H1 (cell line): ENCODE measurements around the gene BTBD7. TPM values are rescaled to one million over a fixed set of nuclear protein-coding genes. Genes with fewer than 3 reads are reported as not detected.

ENCODE experiments used
- CTCF ChIA-PET: fragments of 300-600 bp; sonication (Branson Sonifier 250); formaldehyde crosslinking; loops from one replicate; lab custom pipeline; 2021; ENCODE audit not compliant: partially characterized antibody; lab: Charles Lee
- POLR2A ChIA-PET: fragments of 300-600 bp; sonication (Branson Sonifier 250); formaldehyde crosslinking; loops from one replicate; lab custom pipeline; 2021; ENCODE audit warnings: inconsistent platforms; ENCODE audit not compliant: partially characterized antibody; lab: Charles Lee
- DNase-seq, 2 experiments: peaks; one replicate each; pipeline versions ENCODE4 v3.0.0 to v3.0.0-alpha.2; 2010 to 2022; ENCODE audit warnings: low spot score in 2 of 2, low read depth in 1 of 2, mixed read lengths in 1 of 2
- FAIRE-seq: peaks from 2 replicates; lab custom pipeline; 2011; peaks lifted over from hg19 to GRCh38; lab: Jason Lieb, UNC
- H2AFZ ChIP-seq: 2 replicates; pipeline ENCODE4 v1.8.1; 2012; ENCODE audit warnings: low read length, inconsistent platforms
- H2AK5ac ChIP-seq: 2 replicates; pipeline ENCODE4 v1.6.1; 2013; ENCODE audit warnings: low read depth, low read length
- H2BK120ac ChIP-seq: replicated peaks from 2 replicates; pipeline ENCODE3; 2013; ENCODE audit warnings: low read depth, low read length, inconsistent platforms
- H2BK12ac ChIP-seq: 2 replicates; pipeline ENCODE4 v1.6.1; 2013; ENCODE audit warnings: low read depth, low read length
- H2BK15ac ChIP-seq: 2 replicates; pipeline ENCODE4 v1.6.1; 2013; ENCODE audit warnings: low read length
- H2BK20ac ChIP-seq: 2 replicates; pipeline ENCODE4 v1.6.1; 2013; ENCODE audit warnings: low read length
- H2BK5ac ChIP-seq: 2 replicates; pipeline ENCODE4 v1.6.1; 2013; ENCODE audit warnings: low read depth, low read length
- H3K14ac ChIP-seq: 2 replicates; pipeline ENCODE4 v1.6.1; 2013; ENCODE audit warnings: inconsistent platforms; ENCODE audit not compliant: insufficient read length
- H3K18ac ChIP-seq: 2 replicates; pipeline ENCODE4 v1.6.1; 2013; ENCODE audit warnings: low read length; ENCODE audit errors: extremely low read depth
- H3K23ac ChIP-seq: 2 replicates; pipeline ENCODE4 v1.6.1; 2013; ENCODE audit warnings: inconsistent platforms; ENCODE audit not compliant: insufficient read length
- H3K23me2 ChIP-seq: 2 replicates; pipeline ENCODE4 v1.6.1; 2013; ENCODE audit warnings: low read depth, low read length
- H3K27ac ChIP-seq: 2 replicates; pipeline ENCODE4 v1.6.1; 2011; ENCODE audit warnings: low read depth, low read length, inconsistent platforms
- H3K27me3 ChIP-seq, 4 experiments: replicated peaks in 1 of 4; 1 replicate in 1 of 4; 2 replicates in 3 of 4; pipeline versions ENCODE4 v1.6.1 to v1.8.1; 2011 to 2013; ENCODE audit warnings: low read length in 3 of 4, mild to moderate bottlenecking in 3 of 4, inconsistent platforms in 2 of 4, mixed read lengths in 2 of 4, moderate library complexity in 1 of 4; ENCODE audit not compliant: control insufficient read depth in 3 of 4, insufficient read depth in 3 of 4; ENCODE audit errors: extremely low read depth in 1 of 4
- H3K36me3 ChIP-seq, 4 experiments: 2 replicates each; pipeline versions ENCODE4 v1.6.1 to v1.8.1; 2011 to 2013; ENCODE audit warnings: mild to moderate bottlenecking in 4 of 4, low read length in 3 of 4, moderate library complexity in 2 of 4, control low read depth in 1 of 4, inconsistent platforms in 1 of 4; ENCODE audit not compliant: insufficient read depth in 4 of 4, control insufficient read depth in 2 of 4
- H3K4ac ChIP-seq: replicated peaks from 2 replicates; pipeline ENCODE3; 2013; ENCODE audit warnings: low read length, low read depth, mixed read lengths, inconsistent platforms; ENCODE audit not compliant: insufficient read length
- H3K4me1 ChIP-seq, 4 experiments: replicated peaks in 1 of 4; 1 replicate in 1 of 4; 2 replicates in 3 of 4; pipeline versions ENCODE4 v1.6.1 to v1.8.1; 2011 to 2013; ENCODE audit warnings: low read length in 3 of 4, inconsistent platforms in 2 of 4, mixed read lengths in 1 of 4; ENCODE audit not compliant: insufficient read depth in 4 of 4, control insufficient read depth in 3 of 4
- H3K4me2 ChIP-seq, 2 experiments: 2 replicates each; pipeline versions ENCODE4 v1.6.1 to v1.8.1; 2011 to 2013; ENCODE audit warnings: low read depth in 2 of 2, low read length in 2 of 2, control low read depth in 1 of 2, inconsistent platforms in 1 of 2, mild to moderate bottlenecking in 1 of 2; ENCODE audit not compliant: insufficient read depth in 1 of 2
- H3K4me3 ChIP-seq, 4 experiments: fragments of 200-600, 300-600 bp in 1 of 4; sonication (generic), shearing (Covaris generic), sonication (Bioruptor Twin) in 1 of 4; 2 replicates each; pipeline versions ENCODE4 v1.5.1 to v1.8.1; 2011 to 2016; ENCODE audit warnings: low read length in 4 of 4, low read depth in 3 of 4, control low read depth in 2 of 4, inconsistent platforms in 2 of 4, mild to moderate bottlenecking in 2 of 4, mixed read lengths in 1 of 4, moderate library complexity in 1 of 4; ENCODE audit not compliant: insufficient read depth in 2 of 4; ENCODE audit errors: extremely low read depth in 1 of 4
- H3K56ac ChIP-seq: replicated peaks from 2 replicates; pipeline ENCODE3; 2013; ENCODE audit warnings: low read depth, mild to moderate bottlenecking, mixed read lengths, low read length, inconsistent platforms; ENCODE audit not compliant: insufficient read length
- H3K79me1 ChIP-seq: 2 replicates; pipeline ENCODE4 v1.6.1; 2013; ENCODE audit warnings: low read depth, low read length, control low read depth
- H3K79me2 ChIP-seq, 2 experiments: 2 replicates each; pipeline versions ENCODE4 v1.6.1 to v1.8.1; 2012 to 2013; ENCODE audit warnings: low read length in 2 of 2, mild to moderate bottlenecking in 2 of 2, inconsistent platforms in 1 of 2; ENCODE audit not compliant: insufficient read depth in 2 of 2, control insufficient read depth in 1 of 2
- H3K9ac ChIP-seq, 4 experiments: replicated peaks in 1 of 4; 1 replicate in 1 of 4; 2 replicates in 3 of 4; pipeline versions ENCODE4 v1.6.1 to v1.8.1; 2011 to 2013; ENCODE audit warnings: low read depth in 3 of 4, low read length in 3 of 4, control low read depth in 2 of 4, mild to moderate bottlenecking in 2 of 4, moderate library complexity in 2 of 4, inconsistent platforms in 1 of 4; ENCODE audit errors: extremely low read depth in 1 of 4
- H3K9me3 ChIP-seq, 2 experiments: 2 replicates each; pipeline versions ENCODE4 v1.6.1 to v1.8.1; 2012 to 2013; ENCODE audit warnings: mild to moderate bottlenecking in 2 of 2, moderate library complexity in 2 of 2, control low read depth in 1 of 2, inconsistent platforms in 1 of 2, low read depth in 1 of 2, low read length in 1 of 2, mixed read lengths in 1 of 2; ENCODE audit not compliant: insufficient read depth in 2 of 2
- H4K20me1 ChIP-seq, 2 experiments: replicated peaks in 1 of 2; 2 replicates each; pipeline versions ENCODE3 to v1.8.1; 2011 to 2013; ENCODE audit warnings: inconsistent platforms in 2 of 2, low read length in 2 of 2, mild to moderate bottlenecking in 1 of 2; ENCODE audit not compliant: insufficient read depth in 2 of 2, control insufficient read depth in 1 of 2
- H4K5ac ChIP-seq: 2 replicates; pipeline ENCODE4 v1.6.1; 2013; ENCODE audit warnings: low read length, low read depth, mixed read lengths, inconsistent platforms; ENCODE audit not compliant: insufficient read length
- H4K8ac ChIP-seq: 2 replicates; pipeline ENCODE4 v1.8.0; 2013; ENCODE audit warnings: mild to moderate bottlenecking, moderate library complexity, low read length, inconsistent platforms; ENCODE audit not compliant: insufficient read depth; ENCODE audit errors: extremely low read depth
- H4K91ac ChIP-seq: replicated peaks from 2 replicates; pipeline ENCODE3; 2013; ENCODE audit warnings: low read length, mixed read lengths, inconsistent platforms; ENCODE audit not compliant: insufficient read length
- BACH1 ChIP-seq: IDR thresholded peaks from 2 replicates; pipeline ENCODE4 v1.6.1; 2012; ENCODE audit warnings: low read length, improper control_type of control experiment
- CHD1 ChIP-seq: IDR thresholded peaks from 2 replicates; pipeline ENCODE4 v1.6.1; 2012; ENCODE audit warnings: low read depth, low read length, improper control_type of control experiment
- TAF7 ChIP-seq: optimal IDR thresholded peaks from 2 replicates; pipeline ENCODE3; 2011; ENCODE audit warnings: low read depth, mild to moderate bottlenecking, inconsistent platforms, low read length, moderate library complexity, borderline replicate concordance
- TBP ChIP-seq: IDR thresholded peaks from 2 replicates; pipeline ENCODE4 v1.6.1; 2011; ENCODE audit warnings: low read depth, low read length, improper control_type of control experiment
- WGBS, 2 experiments: shearing (Covaris generic) in 1 of 2; methylation state at CpG; one replicate each; pipeline versions ENCODE4 v1.1.6 to v1.1.7; 2013 to 2015; ENCODE audit warnings: low lambda C conversion rate in 2 of 2, mixed read lengths in 2 of 2, inconsistent platforms in 1 of 2, low coverage in 1 of 2, missing lambda C conversion rate in 1 of 2; ENCODE audit not compliant: insufficient replicate concordance in 2 of 2, insufficient coverage in 1 of 2, insufficient read length in 1 of 2; ENCODE audit errors: extremely low coverage in 1 of 2, missing lambda C conversion rate in 1 of 2; 5-methylcytosine and 5-hydroxymethylcytosine counted together
- polyA plus RNA-seq, 7 experiments: library from polyadenylated mRNA; depleted of rRNA in 3 of 7; stranded (reverse) in 5 of 7; unstranded in 2 of 7; fragments of >200 nt in 5 of 7; fragments of 200-250 nt in 2 of 7; gene quantifications; 1 replicate in 5 of 7; 2 replicates in 1 of 7; 4 replicates in 1 of 7; pipeline versions ENCODE4 v1.2.1 to v1.2.3, GENCODE V29; 2011 to 2013; ENCODE audit warnings: missing spikeins in 2 of 7, mixed read lengths in 2 of 7
- total RNA-seq: library from RNA; stranded (reverse); fragmentation: NEBNext Ultra II Directional; extraction: Animal tissue kit (Norgen Biotek cat#: 25700); gene quantifications from 2 replicates; pipeline ENCODE4 v1.2.1, GENCODE V29; 2021

The BTBD7 gene
- total and polyA plus RNA-seq, 2 of the 8 experiments (the other 6 are each of a cell fraction or from before 2014, with no cell fraction given), result 12.1 to 46.1 TPM

GRCh38 chr14:93274055-93274806 is 58.6 kb downstream of the BTBD7 start:
- Histone ChIP-seq H4K20me1 (peaks cover 0 to 3% of the 10 kb centered on the region in 2 experiments), H4K5ac (no peak overlapping the region), H2BK15ac (no peak overlapping the region), H2BK12ac (no peak overlapping the region), H2AFZ (no peak overlapping the region), H3K36me3 (peaks cover 0 to 2% (median 0%) of the 10 kb centered on the region in 4 experiments; a peak in 1 of 8 replicates), H3K14ac (no peak overlapping the region), H2AK5ac (no peak overlapping the region), H3K4me3 (no peak overlapping the region), H3K56ac (no peak overlapping the region), H4K91ac (no peak overlapping the region), H2BK120ac (no peak overlapping the region), H3K23ac (no peak overlapping the region), H3K18ac (no peak overlapping the region), H3K27me3 (no peaks in the 10 kb centered on the region), H3K4me2 (no peak overlapping the region), H3K23me2 (no peaks in the 10 kb centered on the region), H3K4ac (no peak overlapping the region), H4K8ac (no peak overlapping the region), H2BK5ac (no peak overlapping the region), H3K79me1 (peaks cover 3% of the 10 kb centered on the region; the same call in 1 of the 2 replicates), H2BK20ac (no peak overlapping the region), H3K79me2 (peaks cover 0 to 3% of the 10 kb centered on the region in 2 experiments; a peak in 1 of 4 replicates), H3K9me3 (no peaks in the 10 kb centered on the region), H3K9ac (no peak overlapping the region), H3K4me1 (peaks cover 0 to 2% (median 0%) of the 10 kb centered on the region in 4 experiments; a peak in 1 of 7 replicates), H3K27ac (no peak overlapping the region)
- DNase-seq, result no peak
- TF ChIP-seq TAF7 (no peak), CHD1 (no peak), TBP (no peak), BACH1 (no peak)
- POLR2A ChIA-PET, result interaction anchor here (0.9 kb wide), 1 partner anchor 18 kb away, joined by 3 read pairs; no protein-coding TSS in a partner anchor
- FAIRE-seq, result no peak
- CTCF ChIA-PET, result no interaction called here
- 90% methylated on average over 3 of the region's 3 CpGs; no CpG with 5 or more reads in 1 of the 2 experiments for WGBS, 2 experiments
